NCI-H345 treated with DMSO at 0.1 percent for 48 hours (cell line): Measurements from ENCODE around the gene OR5J2.
"Not testable (repeated sequence)": the region's sequence is repeated elsewhere in the genome, so short reads cannot be mapped to it uniquely, and the experiment has no call there.

Source experiments
- DNase-seq: peaks from one replicate; lab custom pipeline; 2025; ENCODE audit not compliant: unreplicated experiment; lab: John Stamatoyannopoulos, UW

OR5J2 gene

DNA sequence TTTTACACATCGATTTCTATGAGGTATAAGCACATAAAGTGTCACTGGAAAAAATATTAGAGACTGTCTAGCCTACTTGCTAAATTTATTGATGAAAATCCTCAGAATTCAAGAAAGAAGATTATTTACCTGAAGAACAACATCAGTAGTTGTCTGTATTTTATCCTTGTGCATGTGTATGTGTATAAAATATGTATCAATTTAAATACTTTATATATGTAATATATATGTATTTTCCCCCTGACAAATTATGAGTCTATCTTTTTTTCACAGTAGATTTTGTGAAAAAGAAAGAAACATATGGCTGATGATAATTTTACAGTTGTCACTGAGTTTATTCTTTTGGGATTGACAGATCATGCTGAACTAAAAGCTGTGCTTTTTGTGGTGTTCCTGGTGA lies at the start of gene OR5J2:
Gene OR5J2, plus strand, starts transcription at position 301 of the 400 bp plus-strand sequence. Its CDS starts 0 bp downstream, at position 301.
- DNase-seq, result no peak

DNA sequence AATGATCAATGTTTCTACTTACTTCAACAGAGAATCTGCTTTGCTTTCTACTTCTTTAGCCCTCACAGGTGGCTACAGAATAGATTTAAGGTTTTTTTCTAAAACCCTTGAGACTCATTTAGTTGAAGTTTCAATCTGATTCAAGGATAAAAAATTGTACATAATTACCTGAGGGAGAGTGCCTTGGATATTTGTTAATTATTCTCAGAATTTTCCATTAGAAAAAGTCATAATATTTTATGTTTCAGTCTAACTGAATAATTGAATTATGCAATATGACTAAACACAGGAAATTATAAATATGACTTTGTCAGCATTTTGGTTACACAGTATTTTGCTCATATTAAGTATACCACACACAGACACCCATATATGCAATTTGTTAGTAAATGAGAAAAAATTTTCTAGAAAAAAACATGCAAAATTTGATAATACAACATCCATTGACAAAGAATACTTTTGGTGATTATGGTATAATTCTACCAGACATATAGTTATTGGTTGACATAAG lies 36.2 kb upstream of the OR5J2 start, which contains the start of gene OR8J3:
Gene OR8J3, minus strand, starts transcription at position 51 of the 511 bp plus-strand sequence. CDS start 2,483 bp downstream, outside the sequence.
- no peak for DNase-seq

DNA sequence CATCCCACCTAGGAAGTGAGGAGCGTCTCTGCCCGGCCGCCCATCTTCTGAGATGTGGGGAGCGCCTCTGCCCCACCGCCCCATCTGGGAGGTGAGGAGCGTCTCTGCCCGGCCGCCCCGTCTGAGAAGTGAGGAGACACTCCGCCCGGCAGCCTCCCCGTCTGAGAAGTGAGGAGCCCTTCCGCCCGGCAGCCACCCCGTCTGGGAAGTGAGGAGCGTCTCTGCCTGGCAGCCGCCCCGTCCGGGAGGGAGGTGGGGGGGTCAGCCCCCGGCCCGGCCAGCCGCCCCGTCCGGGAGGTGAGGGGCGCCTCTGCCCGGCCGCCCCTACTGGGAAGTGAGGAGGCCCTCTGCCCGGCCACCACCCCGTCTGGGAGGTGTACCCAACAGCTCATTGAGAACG lies 32.7 kb upstream of the OR5J2 start:
- DNase-seq, result not testable (repeated sequence)

DNA sequence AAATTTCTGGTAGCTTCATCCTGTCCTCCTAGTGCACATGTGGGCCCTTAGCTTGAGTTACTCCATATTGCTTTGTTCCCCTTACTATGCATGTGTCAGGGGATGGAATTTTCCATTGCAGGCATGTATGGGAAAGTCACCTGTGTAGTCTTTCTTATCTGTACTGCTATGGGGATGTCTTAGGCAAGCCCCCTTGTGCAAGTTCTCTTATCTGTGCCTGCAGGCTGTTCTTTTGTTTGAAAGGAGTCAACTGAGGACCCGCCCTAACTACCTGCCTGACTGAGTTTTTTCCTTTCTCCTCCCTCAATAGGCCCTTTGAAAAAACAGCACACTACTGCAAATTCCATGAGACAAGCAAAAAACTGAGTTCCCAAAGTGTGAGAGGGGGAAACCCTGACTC lies 25.0 kb upstream of the OR5J2 start:
- no peak for DNase-seq

DNA sequence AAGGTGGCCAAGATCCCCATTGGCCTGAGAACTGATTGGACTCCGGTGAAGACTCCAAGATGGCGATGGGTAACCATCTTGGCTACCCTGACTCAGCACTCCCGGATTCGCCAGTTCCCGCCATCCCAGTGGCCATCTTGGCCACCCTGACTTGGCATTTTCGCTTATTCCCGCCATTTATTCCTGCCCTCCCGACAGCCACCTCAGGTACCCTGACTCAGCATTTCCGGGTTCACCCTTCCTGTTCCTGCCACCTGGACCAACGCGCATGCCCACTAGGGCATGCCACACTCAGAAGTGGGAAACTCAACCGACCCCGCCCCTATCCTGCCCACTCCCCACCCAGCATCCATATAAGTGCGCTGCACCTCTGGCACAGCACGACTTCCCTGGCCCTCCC lies 24.1 kb upstream of the OR5J2 start:
- no peak for DNase-seq

DNA sequence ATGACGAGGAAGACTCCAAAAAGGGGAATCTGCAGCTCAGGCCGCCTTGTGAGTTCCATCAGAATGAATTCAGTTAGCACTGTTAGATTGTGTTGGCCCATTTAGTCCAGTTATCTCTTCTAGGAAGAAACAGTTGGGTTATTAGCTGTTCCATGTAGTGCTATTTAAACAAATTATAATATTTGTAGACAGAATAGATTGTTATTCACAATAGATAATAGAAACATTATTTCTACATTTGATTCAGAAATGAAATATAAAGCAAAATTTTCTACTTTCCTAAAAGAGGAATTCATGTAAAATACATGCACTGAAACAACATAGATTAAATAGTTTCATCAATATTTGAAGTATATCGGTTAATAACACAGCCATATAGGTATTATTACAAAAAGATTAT lies 16.2 kb upstream of the OR5J2 start, which contains the start of gene OR8K5:
Gene OR8K5, minus strand, starts transcription at position 101 of the 400 bp plus-strand sequence. Its CDS starts 0 bp downstream, at position 101.
- no peak for DNase-seq

DNA sequence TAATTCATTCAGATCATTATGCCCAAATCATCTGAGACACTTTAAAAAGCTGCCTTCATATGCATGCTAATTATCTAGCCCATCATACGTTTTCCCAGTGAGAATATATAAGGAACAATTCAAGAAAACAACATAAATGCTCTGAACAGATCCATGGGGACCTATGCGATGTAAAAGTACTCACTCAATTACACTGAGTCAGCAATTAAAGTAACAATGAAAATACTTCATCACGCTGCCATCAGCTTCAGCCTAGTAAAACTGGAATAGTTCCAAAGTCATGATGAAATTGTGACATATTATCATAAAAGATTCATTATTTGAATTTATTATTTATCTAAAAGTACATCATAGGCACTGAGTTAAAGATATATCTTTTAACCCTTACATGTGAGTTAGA lies 12.6 kb upstream of the OR5J2 start:
- no peak for DNase-seq

DNA sequence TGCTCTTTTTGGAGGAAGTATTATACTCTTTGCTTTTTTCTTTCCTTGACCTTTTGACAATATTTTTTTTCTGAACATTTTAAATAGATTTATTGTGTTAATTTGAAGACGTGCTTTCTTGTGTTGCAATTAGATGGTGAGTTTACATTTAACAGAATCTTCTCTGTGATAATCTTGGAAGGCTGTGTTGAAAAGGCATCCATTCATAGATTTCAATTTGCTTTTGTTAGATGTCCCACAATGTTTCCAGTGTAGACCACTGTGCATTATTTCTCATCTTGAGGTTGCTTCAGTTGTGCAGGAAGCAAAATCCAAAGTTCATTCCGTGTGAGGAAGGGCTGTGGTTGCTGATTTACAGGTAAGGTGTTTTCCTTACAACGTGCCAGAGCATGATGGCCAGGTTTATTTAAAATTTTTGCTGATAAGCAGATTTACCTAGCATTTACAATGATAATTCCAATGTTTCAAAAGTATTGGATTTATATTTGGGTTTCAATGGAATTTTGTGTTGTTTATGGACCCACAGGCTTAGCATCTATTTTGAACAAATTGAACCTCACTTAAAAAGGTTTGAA lies 4.1 kb upstream of the OR5J2 start:
- no peak for DNase-seq

DNA sequence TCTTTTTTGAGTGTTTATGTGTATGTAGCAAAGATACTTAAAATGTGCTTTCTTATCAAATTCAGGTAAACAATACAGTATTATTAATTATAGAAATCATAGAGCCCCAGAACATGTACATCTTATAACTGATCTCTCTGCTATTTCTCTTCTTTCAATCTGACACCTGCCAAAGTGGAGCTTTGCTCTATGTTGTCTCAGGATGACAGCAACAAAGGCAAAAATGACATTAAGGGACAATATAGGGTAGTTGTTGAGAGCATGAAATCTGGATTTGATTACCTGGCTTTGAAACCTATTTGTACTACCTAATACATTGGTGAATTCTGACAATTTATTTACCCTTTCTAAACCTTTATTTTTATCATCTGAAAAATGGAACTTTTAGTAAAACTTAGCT lies 7.0 kb downstream of the OR5J2 start:
- DNase-seq, result no peak

DNA sequence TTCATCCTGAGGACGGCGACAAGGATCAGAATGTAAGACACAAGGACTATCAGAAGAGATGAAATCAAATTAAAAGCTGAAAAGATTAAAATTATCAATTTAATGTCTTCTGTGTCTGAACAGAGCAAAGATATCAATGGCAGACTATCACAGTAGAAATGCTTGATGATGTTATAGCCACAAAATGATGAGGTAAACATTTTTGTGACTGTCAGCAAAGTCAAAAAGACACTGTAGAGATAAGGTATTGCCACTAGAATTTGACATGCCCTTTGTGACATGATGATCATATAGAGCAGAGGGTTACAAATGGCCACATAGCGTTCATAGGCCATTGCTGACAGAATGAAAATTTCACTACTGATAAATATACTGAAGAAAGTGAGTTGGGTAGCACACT lies 12.2 kb downstream of the OR5J2 start:
- DNase-seq, result no peak

DNA sequence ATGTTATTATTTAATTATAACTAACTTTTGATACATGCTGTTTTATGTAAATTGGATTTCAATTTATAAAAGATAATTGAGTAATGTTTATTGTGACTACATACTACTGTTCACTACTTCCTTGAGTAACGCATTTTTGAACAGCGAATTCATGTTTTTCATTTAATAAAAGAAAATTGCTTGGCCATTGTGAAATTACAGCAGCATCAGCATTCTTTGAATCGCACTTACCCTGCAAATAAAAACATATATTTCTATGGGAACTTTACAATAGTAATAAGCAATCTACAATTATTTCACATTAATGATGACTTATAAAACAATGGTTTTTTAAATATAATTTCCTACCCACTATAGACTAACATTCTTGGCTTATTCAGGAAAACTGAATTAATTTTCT lies 20.3 kb downstream of the OR5J2 start:
- no peak for DNase-seq

DNA sequence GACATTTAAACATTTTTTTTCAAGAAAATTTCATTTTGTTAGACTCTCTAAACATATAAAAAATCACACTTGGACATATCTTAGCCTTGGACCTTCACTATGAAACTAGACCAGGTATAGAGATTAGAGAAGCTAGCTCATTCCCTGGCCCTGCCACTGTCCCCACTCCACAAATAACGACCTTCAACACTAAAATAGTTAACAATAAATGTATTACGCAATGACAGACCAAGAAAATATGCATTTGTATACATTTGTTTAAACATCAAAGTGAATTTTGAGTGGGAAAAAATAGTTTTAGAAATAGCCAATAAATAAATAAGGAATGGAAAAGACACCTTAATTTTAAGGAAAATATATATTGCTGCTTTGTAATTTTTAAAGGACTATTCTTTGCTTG lies 20.9 kb downstream of the OR5J2 start:
- DNase-seq, result no peak

DNA sequence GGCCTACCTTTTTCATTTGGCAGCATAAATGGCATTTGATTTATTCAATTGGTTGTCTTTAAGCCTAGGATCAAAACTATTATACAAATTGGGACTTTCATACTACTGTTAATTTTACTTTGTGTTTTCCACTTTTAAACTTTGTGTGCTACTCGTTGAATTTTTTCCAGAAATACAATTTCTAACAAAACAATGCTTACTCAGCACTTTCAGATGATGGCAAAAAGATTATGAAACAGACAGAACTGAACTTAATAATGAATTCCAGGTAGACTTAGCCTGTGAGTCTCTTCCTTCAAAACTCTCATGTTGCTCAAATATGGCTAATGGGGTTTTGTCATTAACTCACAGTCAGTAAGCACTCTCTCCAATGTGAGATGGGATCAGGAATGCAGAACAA lies 31.4 kb downstream of the OR5J2 start:
- DNase-seq, result no peak

DNA sequence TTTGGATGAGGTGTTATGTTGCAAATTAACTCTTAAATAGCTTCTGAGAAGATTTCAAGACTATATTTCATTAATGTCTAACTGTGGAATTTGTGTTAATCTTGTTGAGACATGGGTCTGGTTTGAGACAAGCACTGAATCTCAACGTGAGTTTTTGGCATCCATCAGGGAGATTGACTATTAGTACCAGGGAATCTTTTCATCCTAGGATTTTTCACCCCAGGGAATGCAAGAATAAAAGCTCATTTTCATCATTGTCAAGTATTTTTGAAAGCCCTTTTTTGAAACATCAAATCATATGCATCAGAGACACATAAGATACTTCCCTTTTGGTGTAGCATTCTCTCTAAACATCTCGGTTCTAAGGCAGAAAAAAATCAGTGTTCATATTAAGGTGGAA lies 38.1 kb downstream of the OR5J2 start:
- no peak for DNase-seq

DNA sequence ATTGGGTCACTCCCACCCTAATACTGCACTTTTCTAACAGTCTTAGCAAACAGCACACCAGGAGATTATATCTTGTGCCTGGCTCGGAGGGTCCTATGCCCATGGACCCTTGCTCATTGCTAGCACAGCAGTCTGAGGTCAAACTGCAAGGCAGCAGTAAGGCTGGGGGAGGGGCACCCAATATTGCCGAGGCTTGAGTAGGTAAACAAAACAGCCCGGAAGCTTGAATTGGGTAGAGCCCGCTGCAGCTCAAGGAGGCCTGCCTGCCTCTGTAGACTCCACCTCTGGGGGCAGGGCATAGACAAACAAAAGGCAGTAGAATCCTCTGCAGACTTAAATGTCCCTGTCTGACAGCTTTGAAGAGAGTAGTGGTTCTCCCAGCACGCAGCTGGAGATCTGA lies 43.3 kb downstream of the OR5J2 start:
- not testable (repeated sequence) for DNase-seq
